ENCODE results near the gene CD22. TPM values are rescaled to one million over a fixed set of nuclear protein-coding genes. Genes with fewer than 3 reads are reported as not detected.

Gene CD22
- total and polyA plus RNA-seq, 2 of the 4 experiments (the other 2 are of a cell fraction): 0.18 to 0.22 TPM

GRCh38 chr19:35362261-35363000, 33.4 kb downstream of the CD22 start:
- Histone ChIP-seq H3K27ac (ENCODE audit: insufficient read depth, low read length) (no peak overlapping the region), H3K56ac (ENCODE audit: extremely low read depth, insufficient read depth, low read length) (no peak overlapping the region), H3K4me3 (ENCODE audit: insufficient read depth, low read depth, low read length) (no peak overlapping the region), H2AK9ac (replicated peaks; ENCODE audit: low read depth, low read length, poor library complexity) (no peak overlapping the region), H4K20me1 (ENCODE audit: insufficient read depth, low read length) (no peaks in the 10 kb centered on the region), H2BK120ac (ENCODE audit: low read depth, low read length) (no peak overlapping the region), H3K4ac (ENCODE audit: low read depth, low read length) (no peak overlapping the region), H3K9ac (ENCODE audit: low read depth, low read length) (no peak overlapping the region), H2BK5ac (ENCODE audit: low read depth, low read length, poor library complexity, severe bottlenecking) (no peak overlapping the region), H3K27me3 (ENCODE audit: control insufficient read depth, insufficient read depth, low read length) (peaks cover 8% of the 10 kb centered on the region), H3K4me2 (ENCODE audit: low read depth, low read length) (no peak overlapping the region), H3K23ac (ENCODE audit: low read depth, low read length) (no peak overlapping the region), H3K79me1 (ENCODE audit: low read depth in 1 of 2, low read length in 2 of 2) (no peaks in the 10 kb centered on the region), H4K5ac (ENCODE audit: low read depth, low read length) (no peak overlapping the region), H3K14ac (replicated peaks; ENCODE audit: low read depth, low read length) (no peak overlapping the region), H2AK5ac (ENCODE audit: low read depth, low read length) (no peak overlapping the region), H3K9me3 (ENCODE audit: control insufficient read depth, insufficient read depth, low read length) (no peaks in the 10 kb centered on the region), H3K9me1 (ENCODE audit: insufficient read depth, low read length) (no peaks in the 10 kb centered on the region), H2BK15ac (ENCODE audit: low read depth, low read length) (no peak overlapping the region), H4K91ac (ENCODE audit: insufficient read depth, low read depth, low read length) (no peak overlapping the region), H3K4me1 (ENCODE audit: control insufficient read depth, insufficient read depth, low read length) (no peaks in the 10 kb centered on the region), H2AFZ (replicated peaks; ENCODE audit: low read length, poor library complexity) (no peak overlapping the region), H3K36me3 (ENCODE audit: control insufficient read depth, insufficient read depth, low read length) (no peaks in the 10 kb centered on the region), H3K18ac (ENCODE audit: low read depth, low read length) (no peak overlapping the region), H4K8ac (ENCODE audit: low read depth in 2 of 2, low read length in 2 of 2) (no peak overlapping the region), H2BK20ac (ENCODE audit: low read depth, low read length) (no peak overlapping the region)
- WGBS, 2 experiments (ENCODE audit: extremely low coverage in 2 of 2, insufficient read length in 1 of 2): 40% methylated on average over 2 of the region's 14 CpGs; no CpG with 5 or more reads in 1 of the 2 experiments
- BruUV-seq (replicated peaks): no TSS peak
- in situ Hi-C loops (cut with MboI; ENCODE audit: low sequenced_read_pairs): no loop called here
- POLR2A ChIA-PET (ENCODE audit: unreplicated experiment): interaction anchor here (0.5 kb wide), 1 partner anchor 75 kb away, joined by 4 read pairs; no protein-coding TSS in a partner anchor
- DNase-seq (no peak), ATAC-seq (ENCODE audit: low read depth) (no peak)
- dilution Hi-C loops (cut with HindIII; ENCODE audit: low sequenced_read_pairs, unreplicated experiment): no loop called here
- intact Hi-C loops (cut with micrococcal nuclease): no loop called here
- CTCF ChIA-PET: interaction anchor here (0.5 kb wide), 1 partner anchor 97 kb away, joined by 6 read pairs; no protein-coding TSS in a partner anchor
- TF ChIP-seq CHD1 (IDR thresholded peaks at IDR 0.05; ENCODE audit: low read depth, low read length): no peak
- TF ChIP-seq POLR2A (IDR thresholded peaks at IDR 0.05; ENCODE audit: low read depth, low read length): no peak
- no peak for TF ChIP-seq RAD21 (IDR thresholded peaks at IDR 0.05; ENCODE audit: low read length)
- TF ChIP-seq BHLHE40 (IDR thresholded peaks at IDR 0.05; ENCODE audit: low read depth, low read length): no peak
- no peak for TF ChIP-seq MXI1 (IDR thresholded peaks at IDR 0.05; ENCODE audit: borderline replicate concordance, low read depth, low read length)
- TF ChIP-seq CEBPB (IDR thresholded peaks at IDR 0.05; ENCODE audit: low read depth, low read length): no peak
- no peak for TF ChIP-seq RFX5 (IDR thresholded peaks at IDR 0.05; ENCODE audit: low read depth, low read length)
- TF ChIP-seq MAFK (IDR thresholded peaks at IDR 0.05; ENCODE audit: low read depth, low read length): no peak
- TF ChIP-seq ELK1 (IDR thresholded peaks at IDR 0.05; ENCODE audit: borderline replicate concordance, low read depth, low read length): no peak
- TF ChIP-seq CTCF (conservative IDR thresholded peaks at IDR 0.05; ENCODE audit: low read depth, low read length): no peak
- no peak for TF ChIP-seq FOS (IDR thresholded peaks at IDR 0.05; ENCODE audit: low read depth, low read length)
- no peak for TF ChIP-seq MAZ (IDR thresholded peaks at IDR 0.05; ENCODE audit: borderline replicate concordance, low read depth, low read length)
- TF ChIP-seq SMC3 (IDR thresholded peaks at IDR 0.05; ENCODE audit: low read depth, low read length): no peak
- TF ChIP-seq USF2 (IDR thresholded peaks at IDR 0.05; ENCODE audit: low read depth, low read length): no peak
- TF ChIP-seq NFE2L2 (IDR thresholded peaks at IDR 0.05; ENCODE audit: low read depth, low read length): no peak
- TF ChIP-seq RCOR1 (IDR thresholded peaks at IDR 0.05; ENCODE audit: insufficient replicate concordance, low read length): no peak

Measured in IMR-90 (cell line).